Fibroblast of mammary gland (primary cell): ENCODE measurements around the gene PSME4.
"Not testable (repeated sequence)": the region's sequence is repeated elsewhere in the genome, so short reads cannot be mapped to it uniquely, and the experiment has no call there.

ENCODE experiments used
- DNase-seq: peaks from one replicate; pipeline ENCODE4 v3.0.0-alpha.2; 2010; ENCODE audit warnings: low read depth
- H3K4me3 ChIP-seq: 2 replicates; pipeline ENCODE4 v1.5.1; 2011; ENCODE audit warnings: low read depth, mild to moderate bottlenecking, low read length, moderate library complexity; ENCODE audit not compliant: control insufficient read depth
- TF ChIP-seq, protein P1 (sequence below): conservative IDR thresholded peaks from 2 replicates; pipeline ENCODE4 v1.5.1; 2011; ENCODE audit warnings: low read depth, low read length, inconsistent platforms; ENCODE audit not compliant: control insufficient read depth, insufficient read depth

PSME4 gene

DNA sequence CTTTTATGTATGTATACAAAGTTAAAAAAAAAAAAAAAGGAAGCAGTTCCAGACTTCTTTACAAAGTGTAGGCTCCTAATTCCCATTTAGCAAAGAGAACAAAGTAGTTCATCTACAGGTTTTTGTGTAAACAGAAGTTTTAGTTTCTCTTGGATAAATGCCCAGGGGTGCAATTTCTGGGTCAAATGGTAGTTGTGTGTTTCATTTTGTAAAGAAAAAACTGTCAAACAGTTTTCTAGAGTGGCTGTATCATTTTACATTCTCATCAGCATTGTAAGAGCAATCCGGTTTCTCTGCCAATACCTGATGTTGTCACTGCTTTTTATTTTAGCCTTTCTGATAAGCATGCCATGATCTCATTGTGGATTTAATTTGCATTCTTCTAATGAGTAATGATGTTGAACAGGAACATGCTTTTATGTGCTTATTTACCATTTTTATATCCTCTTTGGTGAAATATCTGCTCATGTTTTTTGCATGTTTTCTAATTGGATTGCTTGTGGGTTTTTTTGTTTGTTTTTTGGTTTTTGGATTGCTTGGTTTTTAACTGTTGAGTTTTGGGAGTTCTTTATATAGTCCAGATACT, 16.6 kb upstream of the PSME4 start:
- TF ChIP-seq, protein P1, sequence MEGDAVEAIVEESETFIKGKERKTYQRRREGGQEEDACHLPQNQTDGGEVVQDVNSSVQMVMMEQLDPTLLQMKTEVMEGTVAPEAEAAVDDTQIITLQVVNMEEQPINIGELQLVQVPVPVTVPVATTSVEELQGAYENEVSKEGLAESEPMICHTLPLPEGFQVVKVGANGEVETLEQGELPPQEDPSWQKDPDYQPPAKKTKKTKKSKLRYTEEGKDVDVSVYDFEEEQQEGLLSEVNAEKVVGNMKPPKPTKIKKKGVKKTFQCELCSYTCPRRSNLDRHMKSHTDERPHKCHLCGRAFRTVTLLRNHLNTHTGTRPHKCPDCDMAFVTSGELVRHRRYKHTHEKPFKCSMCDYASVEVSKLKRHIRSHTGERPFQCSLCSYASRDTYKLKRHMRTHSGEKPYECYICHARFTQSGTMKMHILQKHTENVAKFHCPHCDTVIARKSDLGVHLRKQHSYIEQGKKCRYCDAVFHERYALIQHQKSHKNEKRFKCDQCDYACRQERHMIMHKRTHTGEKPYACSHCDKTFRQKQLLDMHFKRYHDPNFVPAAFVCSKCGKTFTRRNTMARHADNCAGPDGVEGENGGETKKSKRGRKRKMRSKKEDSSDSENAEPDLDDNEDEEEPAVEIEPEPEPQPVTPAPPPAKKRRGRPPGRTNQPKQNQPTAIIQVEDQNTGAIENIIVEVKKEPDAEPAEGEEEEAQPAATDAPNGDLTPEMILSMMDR, result no peak
- H3K4me3 ChIP-seq, result no peak overlapping the region
- DNase-seq, result peak; percentile 69

DNA sequence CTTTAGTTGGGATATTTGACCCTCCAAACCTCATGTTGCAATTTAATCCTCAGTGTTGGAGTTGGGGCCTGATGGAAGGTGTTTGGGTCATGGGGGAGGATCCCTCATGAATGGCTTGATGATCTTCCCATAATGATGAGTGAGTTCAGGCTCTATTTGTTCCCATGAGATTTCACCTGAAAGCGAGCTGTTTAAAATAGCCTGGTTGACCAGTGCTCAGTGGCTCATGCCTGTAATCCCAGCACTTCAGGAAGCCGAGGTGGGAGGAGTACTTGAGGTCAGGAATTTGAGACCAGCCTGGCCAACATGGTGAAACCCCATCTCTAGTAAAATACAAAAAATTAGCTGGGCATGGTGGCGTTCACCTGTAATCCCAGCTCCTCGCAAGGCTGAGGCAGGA, 14.9 kb upstream of the PSME4 start:
- no peak for DNase-seq
- TF ChIP-seq, protein P1, result no peak
- no peak overlapping the region for H3K4me3 ChIP-seq

DNA sequence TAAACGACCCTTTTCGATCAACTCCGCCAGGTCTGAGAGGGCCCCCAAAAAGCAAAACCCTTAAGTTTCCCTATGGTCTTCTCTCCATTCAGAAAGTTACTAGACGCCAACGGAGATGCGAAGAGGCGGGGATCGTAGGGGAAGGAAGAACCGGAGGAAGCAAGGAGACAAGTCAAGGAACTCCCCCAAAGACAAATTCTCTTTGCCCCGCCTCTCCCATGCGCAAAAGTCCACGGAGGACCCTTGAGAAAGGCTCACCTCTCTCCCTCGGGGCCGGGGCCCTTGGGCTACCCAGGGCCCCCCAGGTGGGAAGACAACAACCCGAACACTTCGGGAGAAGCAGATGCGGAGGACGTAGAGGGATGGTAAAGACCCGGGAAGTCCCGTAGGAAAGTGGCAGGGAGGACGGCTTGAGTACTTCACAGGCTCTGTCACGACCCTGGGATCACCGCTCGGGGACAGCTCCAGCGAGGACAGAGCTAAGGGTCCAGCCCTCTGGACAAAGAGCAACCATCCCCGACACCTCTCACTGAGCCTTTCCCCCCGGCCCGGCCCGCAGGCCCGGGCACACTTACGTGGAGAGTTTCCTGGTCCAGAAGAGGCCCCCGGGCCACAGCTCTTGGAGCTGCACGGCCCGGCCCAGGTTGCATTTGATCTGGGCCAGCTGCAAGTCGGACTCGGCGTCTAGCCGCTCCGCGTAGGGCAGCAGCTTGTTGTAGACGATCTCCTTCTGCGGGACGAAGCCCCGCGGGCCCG, 647 bp downstream of the PSME4 start:
- peak overlapping the region; percentile 94 for H3K4me3 ChIP-seq
- peak; percentile 34 for DNase-seq
- TF ChIP-seq, protein P1, result no peak

- H3K4me3 ChIP-seq, result peak overlapping the region; percentile 94
- TF ChIP-seq, protein P1, result no peak
- peak; percentile 91 for DNase-seq
These were observed 1.4 kb downstream of the PSME4 start for GRCh38 chr2:53969285-53969967.

GRCh38 chr2:53964987-53965687, 5.7 kb downstream of the PSME4 start:
- TF ChIP-seq, protein P1, result no peak
- no peak for DNase-seq
- H3K4me3 ChIP-seq, result no peak overlapping the region

- no peak for DNase-seq
- TF ChIP-seq, protein P1, result no peak
- H3K4me3 ChIP-seq, result no peak overlapping the region
These were observed 6.4 kb downstream of the PSME4 start for GRCh38 chr2:53964257-53964952.

GRCh38 chr2:53961478-53962216, 9.1 kb downstream of the PSME4 start:
- not testable (repeated sequence) for DNase-seq, H3K4me3 ChIP-seq
